AG04449 (cell line): ENCODE results near the gene TRMT44.

Experiments used
- CTCF ChIA-PET: fragments of 350-600 bp; formaldehyde crosslinking; extraction: SDS; loops from one replicate; lab custom pipeline; 2021; ENCODE audit warnings: antibody characterized with exemption; lab: Yijun Ruan, JAX
- POLR2A ChIA-PET: fragments of 400-600, 350-600 bp; formaldehyde crosslinking; extraction: SDS; loops from one replicate; lab custom pipeline; 2020; ENCODE audit warnings: antibody characterized with exemption, inconsistent platforms; lab: Yijun Ruan, JAX
- DNase-seq: peaks from one replicate; pipeline ENCODE4 v3.0.0-alpha.2; 2010; ENCODE audit warnings: low read depth, low spot score
- H3K4me3 ChIP-seq: 2 replicates; pipeline ENCODE4 v1.5.1; 2011; ENCODE audit warnings: low read depth, mild to moderate bottlenecking, control low read depth, low read length
- TF ChIP-seq, protein P1 (sequence below): IDR thresholded peaks from one replicate; pipeline ENCODE4 v1.5.1; 2011; ENCODE audit warnings: mild to moderate bottlenecking, moderate library complexity, low read length, control low read depth, inconsistent platforms; ENCODE audit not compliant: insufficient read depth; ENCODE audit errors: missing control alignments

TRMT44 gene

GRCh38 chr4:8409264-8410065 is 31.1 kb upstream of the TRMT44 start:
- DNase-seq = no peak
- ChIA-PET CTCF (interaction anchor here (0.9 to 23.1 kb wide), 12 partner anchors 10 to 233 kb away, joined by 3 to 679 read pairs (median 6); no protein-coding TSS in a partner anchor), POLR2A (no interaction called here)

DNA sequence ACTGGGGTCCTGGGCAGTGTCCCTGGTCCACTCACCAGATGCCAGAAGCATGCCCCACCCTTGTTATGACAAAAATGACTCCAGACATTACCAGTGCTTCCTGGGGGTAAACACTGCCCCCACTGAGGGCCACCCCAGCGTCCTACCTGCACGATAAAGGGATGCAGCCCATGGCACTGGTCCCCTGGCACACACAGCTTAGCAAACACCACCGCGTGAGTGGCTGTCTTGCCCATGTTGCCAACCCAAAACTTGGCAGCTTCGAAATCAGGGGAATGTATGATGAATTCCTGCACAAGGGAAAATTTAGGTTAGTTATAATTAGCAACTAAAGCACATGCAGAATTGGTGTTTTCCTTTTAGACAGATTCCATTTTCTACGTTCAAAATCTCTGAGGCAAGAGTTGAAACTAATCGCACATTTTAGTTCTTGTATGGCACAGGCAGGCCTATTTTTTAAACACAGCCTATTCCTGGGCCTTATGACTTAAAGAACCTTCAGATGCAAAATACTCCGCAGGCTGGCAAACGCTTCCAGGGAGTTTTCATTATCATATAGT is 30.4 kb upstream of the TRMT44 start:
- ChIA-PET POLR2A (interaction anchor here (1.0 kb wide), 1 partner anchor 19 kb away, joined by 3 read pairs; no protein-coding TSS in a partner anchor), CTCF (interaction anchor here (0.9 to 23.1 kb wide), 9 partner anchors 9 to 233 kb away, joined by 3 to 679 read pairs (median 5); no protein-coding TSS in a partner anchor)
- TF ChIP-seq, protein P1, sequence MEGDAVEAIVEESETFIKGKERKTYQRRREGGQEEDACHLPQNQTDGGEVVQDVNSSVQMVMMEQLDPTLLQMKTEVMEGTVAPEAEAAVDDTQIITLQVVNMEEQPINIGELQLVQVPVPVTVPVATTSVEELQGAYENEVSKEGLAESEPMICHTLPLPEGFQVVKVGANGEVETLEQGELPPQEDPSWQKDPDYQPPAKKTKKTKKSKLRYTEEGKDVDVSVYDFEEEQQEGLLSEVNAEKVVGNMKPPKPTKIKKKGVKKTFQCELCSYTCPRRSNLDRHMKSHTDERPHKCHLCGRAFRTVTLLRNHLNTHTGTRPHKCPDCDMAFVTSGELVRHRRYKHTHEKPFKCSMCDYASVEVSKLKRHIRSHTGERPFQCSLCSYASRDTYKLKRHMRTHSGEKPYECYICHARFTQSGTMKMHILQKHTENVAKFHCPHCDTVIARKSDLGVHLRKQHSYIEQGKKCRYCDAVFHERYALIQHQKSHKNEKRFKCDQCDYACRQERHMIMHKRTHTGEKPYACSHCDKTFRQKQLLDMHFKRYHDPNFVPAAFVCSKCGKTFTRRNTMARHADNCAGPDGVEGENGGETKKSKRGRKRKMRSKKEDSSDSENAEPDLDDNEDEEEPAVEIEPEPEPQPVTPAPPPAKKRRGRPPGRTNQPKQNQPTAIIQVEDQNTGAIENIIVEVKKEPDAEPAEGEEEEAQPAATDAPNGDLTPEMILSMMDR = no peak
- no peak overlapping the region for H3K4me3 ChIP-seq
- no peak for DNase-seq

More at GRCh38 chr4:8409264-8410065, 31.1 kb upstream of the TRMT44 start:
- TF ChIP-seq, protein P1 = no peak
- no peak overlapping the region for H3K4me3 ChIP-seq

DNA sequence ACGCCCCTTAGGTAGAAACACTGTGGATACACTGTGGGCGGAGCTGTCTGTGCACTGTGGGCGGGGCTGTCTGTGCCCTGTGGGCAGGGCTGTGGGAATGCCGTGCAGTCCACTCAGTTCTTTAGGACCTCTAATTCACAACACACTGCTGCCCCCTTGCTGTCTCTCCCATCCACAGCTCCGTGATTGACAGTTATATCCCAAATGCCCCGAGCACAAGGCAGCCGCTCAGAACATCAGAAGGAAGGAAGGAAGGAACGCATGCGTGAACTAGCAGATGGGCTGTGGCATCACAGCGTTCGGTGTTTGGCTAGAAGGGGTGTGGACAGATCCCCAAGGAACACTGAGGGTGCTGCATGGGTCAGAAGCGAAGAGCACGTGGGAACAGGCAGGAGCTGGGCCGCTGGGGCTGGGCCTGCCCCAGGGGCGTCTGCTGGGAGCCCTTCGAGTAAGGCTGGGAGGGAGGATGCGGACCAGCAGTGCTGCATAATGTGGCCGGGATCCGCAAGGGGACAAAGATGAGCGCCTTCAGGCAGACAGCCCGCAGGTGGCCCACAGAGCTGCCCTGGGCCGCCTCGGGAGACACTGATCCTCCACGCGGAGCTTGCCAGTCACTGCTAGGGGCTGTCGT is 29.8 kb upstream of the TRMT44 start:
- DNase-seq = no peak
- TF ChIP-seq, protein P1 = peak; percentile 20
- no peak overlapping the region for H3K4me3 ChIP-seq
- POLR2A ChIA-PET = interaction anchor here (1.0 kb wide), 1 partner anchor 18 kb away, joined by 3 read pairs; no protein-coding TSS in a partner anchor
- CTCF ChIA-PET = interaction anchor here (1.0 to 23.1 kb wide), 7 partner anchors 8 to 234 kb away, joined by 3 to 679 read pairs (median 10); no protein-coding TSS in a partner anchor

GRCh38 chr4:8411351-8412180 is 29.0 kb upstream of the TRMT44 start:
- H3K4me3 ChIP-seq = no peak overlapping the region
- CTCF ChIA-PET = interaction anchor here (1.0 to 23.1 kb wide), 5 partner anchors 7 to 235 kb away, joined by 3 to 679 read pairs (median 16); no protein-coding TSS in a partner anchor

GRCh38 chr4:8412288-8412687 is 28.3 kb upstream of the TRMT44 start:
- POLR2A ChIA-PET = no interaction called here
- CTCF ChIA-PET = interaction anchor here (2.4 to 6.9 kb wide), 2 partner anchors 7 to 10 kb away, joined by 10 to 45 read pairs; no protein-coding TSS in a partner anchor

More at GRCh38 chr4:8411351-8412180, 29.0 kb upstream of the TRMT44 start:
- no peak for DNase-seq
- POLR2A ChIA-PET = no interaction called here
- TF ChIP-seq, protein P1 = no peak

More at GRCh38 chr4:8412288-8412687, 28.3 kb upstream of the TRMT44 start:
- no peak overlapping the region for H3K4me3 ChIP-seq
- TF ChIP-seq, protein P1 = no peak
- DNase-seq = no peak
